ENCODE results near the gene RNF112.

RNF112 gene

GRCh38 chr17:19378416-19379360 lies 32.3 kb upstream of the RNF112 start, which contains the start of gene MAPK7:
Gene MAPK7, plus strand, starts transcription at chr17:19378498. Its CDS starts 403 bp downstream, at chr17:19378901.
- peaks cover 6% of the 10 kb centered on the region; the same call in 1 of the 2 replicates for H3K36me3 ChIP-seq
- no peaks in the 10 kb centered on the region for H3K9me3 ChIP-seq
- H3K27me3 ChIP-seq, result no peaks in the 10 kb centered on the region
- H3K4me1 ChIP-seq, result no peaks in the 10 kb centered on the region
- no peak for DNase-seq
- TF ChIP-seq, protein P1, sequence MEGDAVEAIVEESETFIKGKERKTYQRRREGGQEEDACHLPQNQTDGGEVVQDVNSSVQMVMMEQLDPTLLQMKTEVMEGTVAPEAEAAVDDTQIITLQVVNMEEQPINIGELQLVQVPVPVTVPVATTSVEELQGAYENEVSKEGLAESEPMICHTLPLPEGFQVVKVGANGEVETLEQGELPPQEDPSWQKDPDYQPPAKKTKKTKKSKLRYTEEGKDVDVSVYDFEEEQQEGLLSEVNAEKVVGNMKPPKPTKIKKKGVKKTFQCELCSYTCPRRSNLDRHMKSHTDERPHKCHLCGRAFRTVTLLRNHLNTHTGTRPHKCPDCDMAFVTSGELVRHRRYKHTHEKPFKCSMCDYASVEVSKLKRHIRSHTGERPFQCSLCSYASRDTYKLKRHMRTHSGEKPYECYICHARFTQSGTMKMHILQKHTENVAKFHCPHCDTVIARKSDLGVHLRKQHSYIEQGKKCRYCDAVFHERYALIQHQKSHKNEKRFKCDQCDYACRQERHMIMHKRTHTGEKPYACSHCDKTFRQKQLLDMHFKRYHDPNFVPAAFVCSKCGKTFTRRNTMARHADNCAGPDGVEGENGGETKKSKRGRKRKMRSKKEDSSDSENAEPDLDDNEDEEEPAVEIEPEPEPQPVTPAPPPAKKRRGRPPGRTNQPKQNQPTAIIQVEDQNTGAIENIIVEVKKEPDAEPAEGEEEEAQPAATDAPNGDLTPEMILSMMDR (IDR thresholded peaks at IDR 0.05; ENCODE audit: low read depth, low read length), result no peak
- H3K4me3 ChIP-seq (ENCODE audit: low read depth, low read length), result peak within 1 kb of the TSS; percentile 78

DNA sequence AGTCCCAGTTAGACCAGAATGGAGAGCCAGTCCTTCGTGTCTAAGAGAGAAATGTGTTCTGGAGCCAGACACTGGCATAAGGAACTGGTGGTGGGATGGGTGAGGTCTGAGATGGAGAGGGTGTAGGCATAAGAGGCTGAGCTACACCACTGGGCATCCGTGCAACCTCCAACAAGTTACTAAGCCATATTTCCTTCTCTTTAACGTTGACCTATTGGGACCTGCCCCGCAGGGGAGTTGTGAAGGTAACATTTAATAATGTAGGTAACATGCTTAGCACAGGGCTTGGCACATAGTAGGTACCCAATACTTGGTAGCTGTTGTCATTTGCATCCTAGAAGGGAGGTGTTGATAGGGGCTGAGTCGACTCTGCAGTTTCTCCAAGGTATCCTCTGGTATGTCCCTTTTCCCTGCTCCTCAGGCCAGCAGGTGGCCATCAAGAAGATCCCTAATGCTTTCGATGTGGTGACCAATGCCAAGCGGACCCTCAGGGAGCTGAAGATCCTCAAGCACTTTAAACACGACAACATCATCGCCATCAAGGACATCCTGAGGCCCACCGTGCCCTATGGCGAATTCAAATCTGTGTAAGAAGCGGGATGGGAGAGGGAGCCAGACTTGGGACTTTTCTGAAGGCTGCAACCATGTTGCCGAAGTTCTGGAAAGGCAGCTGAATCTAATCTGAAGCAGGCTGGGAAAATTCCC lies 31.5 kb upstream of the RNF112 start:
- no peak for DNase-seq
- TF ChIP-seq, protein P1 (IDR thresholded peaks at IDR 0.05; ENCODE audit: low read depth, low read length), result no peak
- H3K36me3 ChIP-seq, result peaks cover 6% of the 10 kb centered on the region; the same call in 1 of the 2 replicates
- H3K4me1 ChIP-seq, result no peaks in the 10 kb centered on the region
- no peaks in the 10 kb centered on the region for H3K27me3 ChIP-seq
- peak overlapping the region; percentile 78 for H3K4me3 ChIP-seq (ENCODE audit: low read depth, low read length)
- H3K9me3 ChIP-seq, result no peaks in the 10 kb centered on the region

GRCh38 chr17:19380481-19381301 lies 30.3 kb upstream of the RNF112 start:
- DNase-seq, result no peak
- no peaks in the 10 kb centered on the region for H3K27me3 ChIP-seq
- TF ChIP-seq, protein P1 (IDR thresholded peaks at IDR 0.05; ENCODE audit: low read depth, low read length), result no peak
- no peaks in the 10 kb centered on the region for H3K4me1 ChIP-seq
- H3K9me3 ChIP-seq, result no peaks in the 10 kb centered on the region
- no peak overlapping the region for H3K4me3 ChIP-seq (ENCODE audit: low read depth, low read length)
- H3K36me3 ChIP-seq, result peaks cover 6% of the 10 kb centered on the region; the same call in 1 of the 2 replicates

- peaks cover 6% of the 10 kb centered on the region; the same call in 1 of the 2 replicates for H3K36me3 ChIP-seq
- H3K4me1 ChIP-seq, result no peaks in the 10 kb centered on the region
- no peak for DNase-seq
- TF ChIP-seq, protein P1 (IDR thresholded peaks at IDR 0.05; ENCODE audit: low read depth, low read length), result no peak
- H3K27me3 ChIP-seq, result no peaks in the 10 kb centered on the region
- H3K4me3 ChIP-seq (ENCODE audit: low read depth, low read length), result no peak overlapping the region
- H3K9me3 ChIP-seq, result no peaks in the 10 kb centered on the region
Measured at GRCh38 chr17:19381361-19381740, 29.7 kb upstream of the RNF112 start.

DNA sequence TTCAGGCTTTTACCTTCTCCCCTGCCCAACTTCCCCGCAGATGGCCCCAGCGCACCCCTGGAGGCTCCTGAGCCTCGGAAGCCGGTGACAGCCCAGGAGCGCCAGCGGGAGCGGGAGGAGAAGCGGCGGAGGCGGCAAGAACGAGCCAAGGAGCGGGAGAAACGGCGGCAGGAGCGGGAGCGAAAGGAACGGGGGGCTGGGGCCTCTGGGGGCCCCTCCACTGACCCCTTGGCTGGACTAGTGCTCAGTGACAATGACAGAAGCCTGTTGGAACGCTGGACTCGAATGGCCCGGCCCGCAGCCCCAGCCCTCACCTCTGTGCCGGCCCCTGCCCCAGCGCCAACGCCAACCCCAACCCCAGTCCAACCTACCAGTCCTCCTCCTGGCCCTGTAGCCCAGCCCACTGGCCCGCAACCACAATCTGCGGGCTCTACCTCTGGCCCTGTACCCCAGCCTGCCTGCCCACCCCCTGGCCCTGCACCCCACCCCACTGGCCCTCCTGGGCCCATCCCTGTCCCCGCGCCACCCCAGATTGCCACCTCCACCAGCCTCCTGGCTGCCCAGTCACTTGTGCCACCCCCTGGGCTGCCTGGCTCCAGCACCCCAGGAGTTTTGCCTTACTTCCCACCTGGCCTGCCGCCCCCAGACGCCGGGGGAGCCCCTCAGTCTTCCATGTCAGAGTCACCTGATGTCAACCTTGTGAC lies 29.1 kb upstream of the RNF112 start:
- DNase-seq, result no peak
- H3K4me1 ChIP-seq, result no peaks in the 10 kb centered on the region
- TF ChIP-seq, protein P1 (IDR thresholded peaks at IDR 0.05; ENCODE audit: low read depth, low read length), result no peak
- peaks cover 6% of the 10 kb centered on the region; the same call in 1 of the 2 replicates for H3K36me3 ChIP-seq
- H3K9me3 ChIP-seq, result no peaks in the 10 kb centered on the region
- H3K27me3 ChIP-seq, result no peaks in the 10 kb centered on the region
- no peak overlapping the region for H3K4me3 ChIP-seq (ENCODE audit: low read depth, low read length)

Data from BE2C (cell line).